A673 (cell line): Measurements from ENCODE around the gene MAP4K4. TPM values are rescaled to one million over a fixed set of nuclear protein-coding genes. Genes with fewer than 3 reads are reported as not detected.

Experiments used
- BruUV-seq: library from RNA; stranded (reverse); fragments of 400-500 nt; replicated peaks from 2 replicates; lab custom pipeline; 2021; lab: Mats Ljungman, UMichigan
- CTCF ChIA-PET: fragments of 300-600 bp; sonication (Branson Sonifier 250); formaldehyde crosslinking; loops from one replicate; lab custom pipeline; 2022; ENCODE audit warnings: antibody characterized with exemption; lab: Charles Lee
- POLR2A ChIA-PET: fragments of 300-600 bp; sonication (Branson Sonifier 250); formaldehyde crosslinking; loops from one replicate; lab custom pipeline; 2022; ENCODE audit warnings: antibody characterized with exemption; ENCODE audit not compliant: low non-redundant PET; lab: Charles Lee
- DNase-seq: peaks from one replicate; pipeline ENCODE4 v3.0.0-alpha.2; 2015; ENCODE audit warnings: low spot score
- H3K27ac ChIP-seq: fragments of 200-600 bp; sonication (generic); 2 replicates; pipeline ENCODE4 v1.5.1; 2016; ENCODE audit warnings: mixed run types, low read depth, mild to moderate bottlenecking, mixed read lengths, antibody characterized with exemption, low read length; ENCODE audit not compliant: poor library complexity, severe bottlenecking
- H3K27me3 ChIP-seq: fragments of 200-600 bp; sonication (generic); replicated peaks from 2 replicates; pipeline ENCODE4 v1.6.1; 2017; ENCODE audit warnings: mixed run types, low read depth, mild to moderate bottlenecking, mixed read lengths, antibody characterized with exemption, low read length; ENCODE audit not compliant: insufficient read depth, poor library complexity
- H3K36me3 ChIP-seq: fragments of 200-600 bp; sonication (generic); 2 replicates; pipeline ENCODE4 v1.6.1; 2016; ENCODE audit warnings: mixed run types, mild to moderate bottlenecking, mixed read lengths, antibody characterized with exemption, low read length; ENCODE audit not compliant: insufficient read depth, poor library complexity, severe bottlenecking
- H3K4me1 ChIP-seq: fragments of 200-600 bp; sonication (generic); 2 replicates; pipeline ENCODE4 v1.6.1; 2017; ENCODE audit warnings: mixed run types, mild to moderate bottlenecking, mixed read lengths, antibody characterized with exemption, low read length; ENCODE audit not compliant: insufficient read depth, poor library complexity, severe bottlenecking
- H3K4me3 ChIP-seq: fragments of 200-600 bp; sonication (generic); 2 replicates; pipeline ENCODE4 v1.5.1; 2016; ENCODE audit warnings: low read depth, mixed run types, mild to moderate bottlenecking, mixed read lengths, low read length; ENCODE audit not compliant: poor library complexity, severe bottlenecking
- H3K9me3 ChIP-seq: fragments of 200-600 bp; sonication (generic); 2 replicates; pipeline ENCODE4 v1.6.1; 2016; ENCODE audit warnings: mixed run types, low read depth, mild to moderate bottlenecking, mixed read lengths, antibody characterized with exemption, low read length; ENCODE audit not compliant: poor library complexity, severe bottlenecking
- EZH2 ChIP-seq: fragments of 200-600 bp; sonication (generic); IDR thresholded peaks from 2 replicates; pipeline ENCODE4 v1.6.1; 2017; ENCODE audit warnings: borderline replicate concordance, low read depth, mild to moderate bottlenecking, mixed read lengths, antibody characterized with exemption, low read length; ENCODE audit not compliant: poor library complexity, severe bottlenecking
- intact Hi-C: fragments of 100-400 bp; cut with micrococcal nuclease; formaldehyde crosslinking; loops from one replicate; pipeline ENCODE4 v1.10.0; 2022; ENCODE audit not compliant: unreplicated experiment
- total RNA-seq: library from RNA; stranded (reverse); gene quantifications from 2 replicates; pipeline ENCODE4 v1.2.3, GENCODE V29; 2021
- TF ChIP-seq, protein P1 (sequence below): fragments of 300-800, 200-600 bp; sonication (generic); conservative IDR thresholded peaks from 2 replicates; pipeline ENCODE4 v1.5.1; 2017; ENCODE audit warnings: low read depth, mild to moderate bottlenecking, antibody characterized with exemption, low read length, moderate library complexity, mixed read lengths

Gene MAP4K4
- total RNA-seq, 1 experiment from 2014 or later: 157 TPM

- no peaks in the 10 kb centered on the region for H3K4me1 ChIP-seq
- peaks cover 49% of the 10 kb centered on the region for H3K36me3 ChIP-seq
- H3K27ac ChIP-seq: no peak overlapping the region
- H3K4me3 ChIP-seq: no peak overlapping the region
- DNase-seq: no peak
- BruUV-seq: no TSS peak
- H3K27me3 ChIP-seq: no peaks in the 10 kb centered on the region
- ChIA-PET CTCF (no interaction called here), POLR2A (no interaction called here)
- intact Hi-C loops: loop anchor here (5.0 kb wide), 3 partner anchors 63 to 313 kb away; partner anchors contain the start of gene MAP4K4
- no peaks in the 10 kb centered on the region for H3K9me3 ChIP-seq
- TF ChIP-seq EZH2: no peak
- TF ChIP-seq, protein P1, sequence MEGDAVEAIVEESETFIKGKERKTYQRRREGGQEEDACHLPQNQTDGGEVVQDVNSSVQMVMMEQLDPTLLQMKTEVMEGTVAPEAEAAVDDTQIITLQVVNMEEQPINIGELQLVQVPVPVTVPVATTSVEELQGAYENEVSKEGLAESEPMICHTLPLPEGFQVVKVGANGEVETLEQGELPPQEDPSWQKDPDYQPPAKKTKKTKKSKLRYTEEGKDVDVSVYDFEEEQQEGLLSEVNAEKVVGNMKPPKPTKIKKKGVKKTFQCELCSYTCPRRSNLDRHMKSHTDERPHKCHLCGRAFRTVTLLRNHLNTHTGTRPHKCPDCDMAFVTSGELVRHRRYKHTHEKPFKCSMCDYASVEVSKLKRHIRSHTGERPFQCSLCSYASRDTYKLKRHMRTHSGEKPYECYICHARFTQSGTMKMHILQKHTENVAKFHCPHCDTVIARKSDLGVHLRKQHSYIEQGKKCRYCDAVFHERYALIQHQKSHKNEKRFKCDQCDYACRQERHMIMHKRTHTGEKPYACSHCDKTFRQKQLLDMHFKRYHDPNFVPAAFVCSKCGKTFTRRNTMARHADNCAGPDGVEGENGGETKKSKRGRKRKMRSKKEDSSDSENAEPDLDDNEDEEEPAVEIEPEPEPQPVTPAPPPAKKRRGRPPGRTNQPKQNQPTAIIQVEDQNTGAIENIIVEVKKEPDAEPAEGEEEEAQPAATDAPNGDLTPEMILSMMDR: no peak
These were observed 132.6 kb downstream of the MAP4K4 start for GRCh38 chr2:101830146-101830545.

DNA sequence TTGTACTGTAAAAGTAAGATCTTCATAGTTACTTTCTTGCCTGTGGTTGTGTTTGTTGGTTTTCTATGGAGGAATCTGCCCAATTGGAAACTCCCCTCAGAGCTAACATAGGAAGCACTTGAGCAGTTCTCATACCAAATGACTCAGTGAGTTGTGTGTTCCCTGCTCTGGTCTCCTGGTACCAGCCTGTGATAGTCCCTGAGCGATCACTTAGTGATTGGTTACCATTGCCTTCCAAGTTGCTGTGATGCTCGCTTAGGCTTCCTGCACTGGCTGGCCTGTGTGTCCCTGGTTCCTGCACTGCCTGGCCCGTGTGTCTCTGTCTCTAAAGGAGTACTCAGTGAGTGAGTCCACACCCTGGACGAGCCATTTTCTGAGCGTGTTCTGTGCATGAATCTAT, 133.0 kb downstream of the MAP4K4 start:
- no peak for DNase-seq
- CTCF ChIA-PET: interaction anchor here (0.6 to 2.0 kb wide), 3 partner anchors 64 to 411 kb away, joined by 5 to 10 read pairs (median 7); no protein-coding TSS in a partner anchor
- no peaks in the 10 kb centered on the region for H3K4me1 ChIP-seq

GRCh38 chr2:101831351-101831865, 133.9 kb downstream of the MAP4K4 start:
- Histone ChIP-seq H3K9me3 (no peaks in the 10 kb centered on the region), H3K4me3 (no peak overlapping the region), H3K27ac (no peak overlapping the region), H3K27me3 (no peaks in the 10 kb centered on the region), H3K4me1 (no peaks in the 10 kb centered on the region), H3K36me3 (peaks cover 53% of the 10 kb centered on the region)
- peak; percentile 73 for DNase-seq
- POLR2A ChIA-PET: no interaction called here
- TF ChIP-seq EZH2: no peak
- TF ChIP-seq, protein P1: peak; percentile 71
- BruUV-seq: no TSS peak
- intact Hi-C loops: loop anchor here (5.0 kb wide), 3 partner anchors 64 to 314 kb away; partner anchors contain the start of gene MAP4K4
- CTCF ChIA-PET: interaction anchor here (0.6 to 2.0 kb wide), 8 partner anchors 48 to 489 kb away, joined by 3 to 17 read pairs (median 8); partner anchors contain the start of gene MAP4K4

More for the DNA sequence above, 133.0 kb downstream of the MAP4K4 start:
- intact Hi-C loops: loop anchor here (5.0 kb wide), 3 partner anchors 63 to 313 kb away; partner anchors contain the start of gene MAP4K4
- POLR2A ChIA-PET: no interaction called here
- Histone ChIP-seq H3K4me3 (no peak overlapping the region), H3K27me3 (no peaks in the 10 kb centered on the region), H3K9me3 (no peaks in the 10 kb centered on the region), H3K27ac (no peak overlapping the region), H3K36me3 (peaks cover 49% of the 10 kb centered on the region)
- TF ChIP-seq, protein P1: no peak
- TF ChIP-seq EZH2: no peak
- no TSS peak for BruUV-seq
